Endothelial cell of umbilical vein (primary cell): ENCODE data around the gene NEK6. TPM values are rescaled to one million over a fixed set of nuclear protein-coding genes. Genes with fewer than 3 reads are reported as not detected.

Experiments
- BruUV-seq: library from RNA; stranded (reverse); fragments of 400-500 nt; replicated peaks from 2 replicates; lab custom pipeline; 2021; lab: Mats Ljungman, UMichigan
- CTCF ChIA-PET: fragments of 300-600, 350-600 bp; sonication (Branson Sonifier 250); formaldehyde crosslinking; loops from one replicate; lab custom pipeline; 2021; ENCODE audit warnings: antibody characterized with exemption, inconsistent platforms; lab: Charles Lee
- POLR2A ChIA-PET: fragments of 300-600, 350-600 bp; sonication (Branson Sonifier 250); formaldehyde crosslinking; loops from one replicate; lab custom pipeline; 2021; ENCODE audit warnings: antibody characterized with exemption, inconsistent platforms; lab: Charles Lee
- DNase-seq: peaks from one replicate; pipeline ENCODE4 v3.0.0-alpha.2; 2011; ENCODE audit warnings: low read depth, low spot score
- FAIRE-seq: peaks from 2 replicates; lab custom pipeline; 2011; peaks lifted over from hg19 to GRCh38; lab: Jason Lieb, UNC
- H2AFZ ChIP-seq: 2 replicates; pipeline ENCODE4 v1.6.0; 2012; ENCODE audit warnings: low read depth, low read length, control low read depth, inconsistent platforms
- H3K27ac ChIP-seq: 2 replicates; pipeline ENCODE4 v1.5.1; 2011; ENCODE audit warnings: low read depth, mild to moderate bottlenecking, control low read depth, low read length, moderate library complexity; ENCODE audit not compliant: insufficient read depth
- H3K27me3 ChIP-seq, 2 experiments: 2 replicates each; pipeline versions ENCODE4 v1.6.0 to v1.6.1; 2011; ENCODE audit warnings: low read length in 2 of 2, mixed read lengths in 1 of 2; ENCODE audit not compliant: control insufficient read depth in 2 of 2, insufficient read depth in 2 of 2
- H3K36me3 ChIP-seq, 2 experiments: 2 replicates in 1 of 2; 3 replicates in 1 of 2; pipeline ENCODE4 v1.5.1; 2011; ENCODE audit warnings: low read length in 2 of 2, mild to moderate bottlenecking in 1 of 2, moderate library complexity in 1 of 2; ENCODE audit not compliant: control insufficient read depth in 2 of 2, insufficient read depth in 2 of 2; ENCODE audit errors: extremely low read depth in 1 of 2
- H3K4me1 ChIP-seq: 3 replicates; pipeline ENCODE4 v1.5.1; 2011; ENCODE audit warnings: mild to moderate bottlenecking, low read length; ENCODE audit not compliant: control insufficient read depth, insufficient read depth; ENCODE audit errors: extremely low read depth
- H3K4me2 ChIP-seq: 2 replicates; pipeline ENCODE4 v1.6.1; 2011; ENCODE audit warnings: low read length, control low read depth, mixed read lengths; ENCODE audit not compliant: insufficient read depth
- H3K4me3 ChIP-seq, 3 experiments: fragments of 200-600 bp in 1 of 3; sonication (generic), shearing (Covaris generic) in 1 of 3; replicated peaks in 1 of 3; 2 replicates each; pipeline ENCODE4 v1.5.1; 2011 to 2016; ENCODE audit warnings: control low read depth in 3 of 3, low read length in 3 of 3, mild to moderate bottlenecking in 2 of 3, inconsistent platforms in 1 of 3, low read depth in 1 of 3, moderate library complexity in 1 of 3; ENCODE audit not compliant: insufficient read depth in 1 of 3
- H3K79me2 ChIP-seq: 2 replicates; pipeline ENCODE4 v1.6.0; 2012; ENCODE audit warnings: low read length, inconsistent platforms; ENCODE audit not compliant: control insufficient read depth, insufficient read depth
- H3K9ac ChIP-seq: replicated peaks from 2 replicates; pipeline ENCODE3; 2011; ENCODE audit warnings: low read length, control low read depth; ENCODE audit not compliant: insufficient read depth; ENCODE audit errors: extremely low read depth
- H3K9me1 ChIP-seq: replicated peaks from 3 replicates; pipeline ENCODE4 v1.6.0; 2011; ENCODE audit warnings: mild to moderate bottlenecking, low read length; ENCODE audit not compliant: control insufficient read depth, insufficient read depth; ENCODE audit errors: extremely low read depth
- H3K9me3 ChIP-seq: replicated peaks from 2 replicates; pipeline ENCODE4 v1.5.1; 2012; ENCODE audit warnings: low read length, inconsistent platforms; ENCODE audit not compliant: control insufficient read depth, insufficient read depth
- H4K20me1 ChIP-seq: replicated peaks from 2 replicates; pipeline ENCODE3; 2011; ENCODE audit warnings: mild to moderate bottlenecking, low read length; ENCODE audit not compliant: control insufficient read depth, insufficient read depth; ENCODE audit errors: extremely low read depth
- EZH2 ChIP-seq: IDR thresholded peaks from 2 replicates; pipeline ENCODE4 v1.6.1; 2012; ENCODE audit warnings: borderline replicate concordance, low read depth, mild to moderate bottlenecking, moderate library complexity, low read length, inconsistent platforms; ENCODE audit not compliant: severe bottlenecking
- FOS ChIP-seq: IDR thresholded peaks from 2 replicates; pipeline ENCODE4 v1.6.1; 2011; ENCODE audit warnings: mild to moderate bottlenecking, low read length, moderate library complexity, borderline replicate concordance; ENCODE audit not compliant: insufficient read depth
- GATA2 ChIP-seq: IDR thresholded peaks from 2 replicates; pipeline ENCODE4 v1.7.0; 2011; ENCODE audit warnings: low read depth, mild to moderate bottlenecking, moderate library complexity, mixed read lengths, low read length; ENCODE audit not compliant: insufficient read length, insufficient read depth
- JUN ChIP-seq: IDR thresholded peaks from 2 replicates; pipeline ENCODE4 v1.6.1; 2011; ENCODE audit warnings: borderline replicate concordance, low read depth; ENCODE audit not compliant: insufficient read length, insufficient read depth
- MYC ChIP-seq: IDR thresholded peaks from one replicate; pipeline ENCODE4 v1.6.1; 2011; ENCODE audit warnings: mild to moderate bottlenecking, low read depth, low read length
- POLR2A ChIP-seq: IDR thresholded peaks from 2 replicates; pipeline ENCODE4 v1.6.1; 2012; ENCODE audit warnings: low read depth, mild to moderate bottlenecking, control low read depth, low read length
- POLR2AphosphoS5 ChIP-seq: IDR thresholded peaks from 2 replicates; pipeline ENCODE4 v1.6.1; 2012; ENCODE audit warnings: low read depth, mild to moderate bottlenecking, control low read depth, low read length, moderate library complexity; ENCODE audit not compliant: insufficient read depth
- dilution Hi-C: fragments of 300-500 bp; cut with MboI; formaldehyde crosslinking; loops from one replicate; pipeline ENCODE4 v1.15.0; 2019; ENCODE audit warnings: low sequenced_read_pairs; ENCODE audit not compliant: extremely low pct_ligation_motif_present
- intact Hi-C: fragments of 100-400 bp; cut with micrococcal nuclease; formaldehyde crosslinking; loops from one replicate; pipeline ENCODE4 v1.10.0; 2022
- polyA plus RNA-seq, 4 experiments: library from polyadenylated mRNA; depleted of rRNA in 3 of 4; stranded (reverse) in 3 of 4; unstranded in 1 of 4; fragments of >200 nt; gene quantifications; 2 replicates each; pipeline versions ENCODE4 v1.2.1 to v1.2.3, GENCODE V29; 2011 to 2012; ENCODE audit warnings: missing spikeins in 1 of 4
- total RNA-seq: library from RNA; stranded (reverse); gene quantifications from 2 replicates; pipeline ENCODE4 v1.2.3, GENCODE V29; 2021
- TF ChIP-seq, protein P1 (sequence below): IDR thresholded peaks from 2 replicates; pipeline ENCODE4 v1.6.1; 2011; ENCODE audit not compliant: insufficient read depth, insufficient read length
- TF ChIP-seq, protein P2 (sequence below), 2 donors: IDR thresholded peaks; 1 replicate in 1 of 2; 2 replicates in 1 of 2; pipeline ENCODE4 v1.5.1; 2011; ENCODE audit warnings: low read length in 2 of 2, mild to moderate bottlenecking in 2 of 2, moderate library complexity in 2 of 2, control low read depth in 1 of 2, inconsistent platforms in 1 of 2, low read depth in 1 of 2; ENCODE audit not compliant: insufficient read depth in 1 of 2; ENCODE audit errors: extremely low read depth in 1 of 2

Gene NEK6
- total and polyA plus RNA-seq, 2 donors (not counting 3 experiments of a cell fraction or from before 2014, with no cell fraction given) = 64.3 to 67.1 TPM

DNA sequence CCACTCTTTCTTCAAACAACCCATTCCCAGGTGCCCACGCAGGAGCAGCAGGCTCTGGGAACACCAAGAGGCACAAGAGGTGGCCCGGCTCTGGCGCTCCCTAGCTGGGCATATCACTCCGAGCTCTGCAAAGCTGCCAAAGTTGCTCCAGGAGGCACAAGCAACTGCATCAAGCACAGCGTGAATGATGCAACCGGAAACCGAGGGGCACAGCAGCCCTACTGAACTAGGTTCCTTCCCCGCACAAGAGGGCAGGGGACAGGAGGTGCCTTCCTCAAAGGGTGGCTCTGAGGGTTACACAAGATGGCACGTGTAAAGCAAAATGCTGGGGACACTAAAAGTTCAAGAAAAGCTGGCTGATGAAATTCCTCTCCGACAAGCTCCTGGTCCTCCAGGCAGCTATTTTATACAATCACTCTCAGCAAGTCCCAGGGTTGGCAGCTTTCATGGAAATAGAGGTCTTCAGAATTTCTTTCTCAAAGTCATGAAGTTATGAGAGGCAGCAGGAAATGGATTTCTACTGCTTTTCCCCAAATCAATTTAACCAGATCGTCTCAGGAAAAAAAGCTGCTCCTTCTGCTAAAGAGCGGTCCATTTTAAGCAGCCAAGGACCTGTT lies 134.6 kb downstream of the NEK6 start:
- peak overlapping the region; percentile 54 for H3K27ac ChIP-seq
- dilution Hi-C loops (no loop called here), intact Hi-C loops (loop anchor here (5.0 kb wide), 2 partner anchors 135 to 265 kb away; partner anchors contain the start of gene NEK6)
- peaks cover 34% of the 10 kb centered on the region for H3K4me1 ChIP-seq
- ChIA-PET CTCF (interaction anchor here (0.7 to 6.4 kb wide), 15 partner anchors 8 to 848 kb away, joined by 3 to 62 read pairs (median 4); no protein-coding TSS in a partner anchor), POLR2A (no interaction called here)
- no peak for TF ChIP-seq FOS
- no peak for TF ChIP-seq POLR2AphosphoS5
- no peak for TF ChIP-seq EZH2
- TF ChIP-seq, protein P1, sequence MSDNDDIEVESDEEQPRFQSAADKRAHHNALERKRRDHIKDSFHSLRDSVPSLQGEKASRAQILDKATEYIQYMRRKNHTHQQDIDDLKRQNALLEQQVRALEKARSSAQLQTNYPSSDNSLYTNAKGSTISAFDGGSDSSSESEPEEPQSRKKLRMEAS = no peak
- TF ChIP-seq, protein P2, sequence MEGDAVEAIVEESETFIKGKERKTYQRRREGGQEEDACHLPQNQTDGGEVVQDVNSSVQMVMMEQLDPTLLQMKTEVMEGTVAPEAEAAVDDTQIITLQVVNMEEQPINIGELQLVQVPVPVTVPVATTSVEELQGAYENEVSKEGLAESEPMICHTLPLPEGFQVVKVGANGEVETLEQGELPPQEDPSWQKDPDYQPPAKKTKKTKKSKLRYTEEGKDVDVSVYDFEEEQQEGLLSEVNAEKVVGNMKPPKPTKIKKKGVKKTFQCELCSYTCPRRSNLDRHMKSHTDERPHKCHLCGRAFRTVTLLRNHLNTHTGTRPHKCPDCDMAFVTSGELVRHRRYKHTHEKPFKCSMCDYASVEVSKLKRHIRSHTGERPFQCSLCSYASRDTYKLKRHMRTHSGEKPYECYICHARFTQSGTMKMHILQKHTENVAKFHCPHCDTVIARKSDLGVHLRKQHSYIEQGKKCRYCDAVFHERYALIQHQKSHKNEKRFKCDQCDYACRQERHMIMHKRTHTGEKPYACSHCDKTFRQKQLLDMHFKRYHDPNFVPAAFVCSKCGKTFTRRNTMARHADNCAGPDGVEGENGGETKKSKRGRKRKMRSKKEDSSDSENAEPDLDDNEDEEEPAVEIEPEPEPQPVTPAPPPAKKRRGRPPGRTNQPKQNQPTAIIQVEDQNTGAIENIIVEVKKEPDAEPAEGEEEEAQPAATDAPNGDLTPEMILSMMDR (IDR thresholded peaks at IDR 0.05; ENCODE audit: extremely low read depth in 1 of 2, insufficient read depth in 1 of 2, low read depth in 1 of 2, low read length in 2 of 2) = no peak
- TF ChIP-seq JUN = no peak
- no peak for TF ChIP-seq GATA2
- no peak for TF ChIP-seq MYC
- TF ChIP-seq POLR2A = no peak
- no peaks in the 10 kb centered on the region for H3K9me1 ChIP-seq
- DNase-seq = no peak
- peaks cover 6 to 8% of the 10 kb centered on the region in 2 experiments for H3K36me3 ChIP-seq
- no peak overlapping the region for H3K4me3 ChIP-seq
- no peak overlapping the region for H2AFZ ChIP-seq
- H3K4me2 ChIP-seq = peak overlapping the region; percentile 5
- no peak for FAIRE-seq
- no peak overlapping the region for H3K9ac ChIP-seq
- no TSS peak for BruUV-seq
- H4K20me1 ChIP-seq = peaks cover 9% of the 10 kb centered on the region
- H3K27me3 ChIP-seq = no peaks in the 10 kb centered on the region
- peaks cover 85% of the 10 kb centered on the region for H3K79me2 ChIP-seq
- no peaks in the 10 kb centered on the region for H3K9me3 ChIP-seq
